ENCODE measurements around the gene SCAMP3.
"Not testable (repeated sequence)": the region's sequence is repeated elsewhere in the genome, so short reads cannot be mapped to it uniquely, and the experiment has no call there.

Gene SCAMP3

GRCh38 chr1:155219592-155220031 is 42.5 kb downstream of the SCAMP3 start:
- Histone ChIP-seq H3K27me3 (replicated peaks) (no peaks in the 10 kb centered on the region), H3K27ac (no peak overlapping the region), H3K36me3 (replicated peaks) (no peaks in the 10 kb centered on the region), H3K4me3 (ENCODE audit: low read depth, low read length) (no peak overlapping the region)
- in situ Hi-C loops (cut with HindIII; ENCODE audit: low pct_ligation_motif_present, low sequenced_read_pairs), result no loop called here
- DNase-seq, result no peak
- no peak for TF ChIP-seq CTCF (IDR thresholded peaks at IDR 0.05; ENCODE audit: low read depth, low read length, missing control alignments)

- DNase-seq, result peak; percentile 66
- no peak for TF ChIP-seq CTCF (IDR thresholded peaks at IDR 0.05; ENCODE audit: low read depth, low read length, missing control alignments)
- in situ Hi-C loops (cut with HindIII; ENCODE audit: low pct_ligation_motif_present, low sequenced_read_pairs), result no loop called here
- H3K27me3 ChIP-seq (replicated peaks), result no peaks in the 10 kb centered on the region
- no peak overlapping the region for H3K27ac ChIP-seq
- no peaks in the 10 kb centered on the region for H3K36me3 ChIP-seq (replicated peaks)
- peak overlapping the region; percentile 3 for H3K4me3 ChIP-seq (ENCODE audit: low read depth, low read length)
These were observed 43.1 kb downstream of the SCAMP3 start for GRCh38 chr1:155218854-155219591.

GRCh38 chr1:155214702-155215101 is 47.5 kb downstream of the SCAMP3 start:
- in situ Hi-C loops (cut with HindIII; ENCODE audit: low pct_ligation_motif_present, low sequenced_read_pairs), result not testable (repeated sequence)

GRCh38 chr1:155212051-155212440 is 50.1 kb downstream of the SCAMP3 start:
- H3K27me3 ChIP-seq (replicated peaks); in situ Hi-C loops (cut with HindIII; ENCODE audit: low pct_ligation_motif_present, low sequenced_read_pairs); H3K27ac ChIP-seq; H3K36me3 ChIP-seq (replicated peaks); DNase-seq; H3K4me3 ChIP-seq (ENCODE audit: low read depth, low read length): not testable (repeated sequence)

More at GRCh38 chr1:155214702-155215101, 47.5 kb downstream of the SCAMP3 start:
- not testable (repeated sequence) for DNase-seq; H3K4me3 ChIP-seq (ENCODE audit: low read depth, low read length); H3K27ac ChIP-seq; H3K36me3 ChIP-seq (replicated peaks); H3K27me3 ChIP-seq (replicated peaks)

GRCh38 chr1:155211381-155212050 is 50.6 kb downstream of the SCAMP3 start:
- H3K36me3 ChIP-seq (replicated peaks); DNase-seq; H3K27me3 ChIP-seq (replicated peaks); in situ Hi-C loops (cut with HindIII; ENCODE audit: low pct_ligation_motif_present, low sequenced_read_pairs); H3K4me3 ChIP-seq (ENCODE audit: low read depth, low read length); H3K27ac ChIP-seq: not testable (repeated sequence)

GRCh38 chr1:155210314-155211104 is 51.7 kb downstream of the SCAMP3 start:
- Histone ChIP-seq H3K36me3 (replicated peaks) (peaks cover 6% of the 10 kb centered on the region), H3K27ac (no peak overlapping the region), H3K4me3 (ENCODE audit: low read depth, low read length) (no peak overlapping the region), H3K27me3 (replicated peaks) (no peaks in the 10 kb centered on the region)
- TF ChIP-seq CTCF (IDR thresholded peaks at IDR 0.05; ENCODE audit: low read depth, low read length, missing control alignments), result no peak
- in situ Hi-C loops (cut with HindIII; ENCODE audit: low pct_ligation_motif_present, low sequenced_read_pairs), result no loop called here
- no peak for DNase-seq

- TF ChIP-seq CTCF (IDR thresholded peaks at IDR 0.05; ENCODE audit: low read depth, low read length, missing control alignments), result no peak
- H3K27me3 ChIP-seq (replicated peaks), result no peaks in the 10 kb centered on the region
- H3K4me3 ChIP-seq (ENCODE audit: low read depth, low read length), result peak overlapping the region; percentile 98
- H3K27ac ChIP-seq, result peak overlapping the region; percentile 100
- DNase-seq, result no peak
- H3K36me3 ChIP-seq (replicated peaks), result peaks cover 6% of the 10 kb centered on the region
- in situ Hi-C loops (cut with HindIII; ENCODE audit: low pct_ligation_motif_present, low sequenced_read_pairs), result no loop called here
These were observed 52.8 kb downstream of the SCAMP3 start for GRCh38 chr1:155209312-155209721.

Data from brain microvascular endothelial cell (primary cell).